Body of pancreas (tissue), 4 donors: Measurements from ENCODE around the gene RIC3.

Source experiments
- CTCF ChIP-seq, 7 experiments: fragments of 450-650 bp in 4 of 7; fragments of 200-600 bp in 3 of 7; sonication (generic) in 3 of 7; IDR thresholded peaks; one replicate each; pipeline ENCODE4 v1.5.1; 2016 to 2019; ENCODE audit warnings: antibody characterized with exemption in 7 of 7
- POLR2A ChIP-seq, 3 donors: fragments of 450-650 bp; IDR thresholded peaks; one replicate each; pipeline ENCODE4 v1.6.1; 2016; ENCODE audit warnings: antibody characterized with exemption in 3 of 3, mild to moderate bottlenecking in 2 of 3

GRCh38 chr11:8126649-8127289 is 42.1 kb downstream of the RIC3 start:
- TF ChIP-seq CTCF (IDR thresholded peaks at IDR 0.05) (no peak), POLR2A (IDR thresholded peaks at IDR 0.05) (no peak)
